GM12875 (cell line): ENCODE data around the gene TEX19.

Experiments used
- H3K4me3 ChIP-seq: one replicate; pipeline ENCODE4 v1.5.1; 2011; ENCODE audit warnings: low read depth, low read length, control low read depth
- CTCF ChIP-seq: IDR thresholded peaks from 2 replicates; pipeline ENCODE4 v1.5.1; 2011; ENCODE audit warnings: low read depth, mild to moderate bottlenecking, control low read depth, inconsistent platforms, low read length, moderate library complexity, borderline replicate concordance; ENCODE audit not compliant: insufficient read depth

The TEX19 gene

GRCh38 chr17:82400830-82401229, 41.8 kb downstream of the TEX19 start:
- TF ChIP-seq CTCF: no peak
- no peak overlapping the region for H3K4me3 ChIP-seq

DNA sequence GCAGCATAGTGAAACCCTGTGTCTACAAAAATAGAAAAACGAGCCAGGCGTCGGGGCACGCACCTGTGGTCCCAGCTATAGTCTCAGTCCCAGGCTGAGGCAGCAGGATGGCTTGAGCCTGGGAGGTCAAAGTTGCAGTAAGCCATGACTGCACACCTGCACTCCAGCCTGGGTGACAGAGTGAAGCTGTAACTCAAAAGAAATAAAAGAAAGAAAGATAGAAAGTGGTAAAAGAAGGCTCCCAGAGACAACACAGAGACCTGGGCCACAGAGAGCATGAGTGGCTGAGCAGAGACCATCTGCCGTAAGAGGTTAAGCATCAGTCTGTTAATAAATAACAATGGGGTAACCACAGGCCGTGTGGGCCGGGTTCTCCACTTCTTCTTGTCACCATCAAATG, 43.8 kb downstream of the TEX19 start:
- no peak for TF ChIP-seq CTCF

DNA sequence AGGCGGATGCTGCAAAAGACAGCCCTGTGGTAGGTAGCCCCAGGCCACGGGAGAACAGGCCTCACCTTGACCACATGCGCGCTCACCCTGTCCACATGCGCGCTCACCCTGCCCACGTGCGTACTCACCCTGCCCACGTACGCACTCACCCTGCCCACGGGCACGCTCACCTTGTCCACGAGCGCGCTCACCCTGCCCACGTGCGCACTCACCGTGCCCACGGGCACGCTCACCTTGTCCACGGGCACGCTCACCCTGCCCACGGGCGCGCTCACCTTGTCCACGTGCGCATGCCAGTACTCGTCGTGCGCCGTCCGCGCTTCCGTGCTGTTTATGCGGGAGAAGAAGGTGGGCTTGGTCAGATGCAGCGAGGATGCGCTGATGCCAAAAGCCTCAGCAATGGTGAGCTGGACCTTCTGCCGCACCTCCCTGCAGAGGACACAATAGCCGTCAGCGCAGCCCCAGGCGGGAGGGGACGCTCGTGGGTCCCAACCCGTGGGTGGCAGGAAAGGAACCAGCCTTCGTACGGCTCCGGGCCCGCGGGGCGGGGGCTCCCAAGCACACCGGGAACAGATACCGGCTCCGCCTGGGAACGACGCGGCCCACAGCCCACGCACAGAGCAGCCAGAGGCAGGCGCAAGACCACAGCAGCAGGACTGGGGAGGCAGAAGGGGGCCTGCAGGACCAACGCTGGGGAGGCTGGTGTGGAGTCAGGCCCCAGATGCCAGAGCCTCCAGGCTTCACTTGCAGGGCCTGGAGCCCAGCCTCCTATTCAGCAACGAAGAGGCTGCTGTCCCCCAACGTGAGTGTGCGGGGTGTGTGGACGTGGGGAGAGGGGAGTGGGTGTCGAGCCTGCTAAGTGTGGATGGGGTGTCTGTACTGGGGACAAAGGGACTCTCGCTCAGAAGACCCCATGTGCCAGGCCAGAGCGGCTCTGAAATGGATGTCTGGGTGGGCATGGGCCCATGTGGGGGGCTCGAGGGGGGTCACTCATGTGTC, 44.9 kb downstream of the TEX19 start:
- TF ChIP-seq CTCF: no peak
- no peak overlapping the region for H3K4me3 ChIP-seq

More for the DNA sequence above, 43.8 kb downstream of the TEX19 start:
- H3K4me3 ChIP-seq: no peak overlapping the region

GRCh38 chr17:82405051-82405450, 46.0 kb downstream of the TEX19 start:
- no peak for TF ChIP-seq CTCF
- no peak overlapping the region for H3K4me3 ChIP-seq

DNA sequence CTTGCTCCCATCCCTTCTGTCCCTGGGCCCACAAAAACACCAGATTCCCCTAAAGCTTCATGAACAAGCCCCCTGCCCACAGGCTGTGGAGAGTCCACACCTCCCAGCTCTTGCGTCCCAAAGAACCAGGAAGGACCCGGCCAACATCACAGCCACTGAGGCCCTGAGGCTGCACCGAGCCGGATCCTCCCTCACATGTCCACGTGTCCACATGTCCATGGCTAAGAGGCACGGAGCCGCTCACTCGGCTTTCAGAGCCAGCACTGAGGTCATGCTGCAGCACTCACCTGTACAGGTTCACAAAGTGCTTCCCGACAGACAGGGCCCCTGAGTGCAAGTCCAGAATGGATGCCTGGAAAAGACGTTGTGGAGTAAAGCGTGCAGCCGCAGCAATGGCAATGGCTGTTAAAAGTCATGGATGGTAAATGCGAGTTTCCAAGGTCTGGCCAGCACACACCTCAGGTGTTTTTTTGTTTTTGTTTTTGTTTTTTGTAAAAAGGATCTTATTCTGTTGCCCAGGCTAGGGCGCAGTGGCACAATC, 47.2 kb downstream of the TEX19 start:
- no peak overlapping the region for H3K4me3 ChIP-seq
- TF ChIP-seq CTCF: no peak

GRCh38 chr17:82407255-82407654, 48.2 kb downstream of the TEX19 start:
- no peak for TF ChIP-seq CTCF
- H3K4me3 ChIP-seq: no peak overlapping the region
